ENCODE data around the gene CEP55. TPM values are rescaled to one million over a fixed set of nuclear protein-coding genes. Genes with fewer than 3 reads are reported as not detected.

Gene CEP55
- total RNA-seq, 2 experiments from 2014 or later, result 0.16 to 0.17 TPM

GRCh38 chr10:93488956-93489528, 7.4 kb upstream of the CEP55 start:
- no peak for TF ChIP-seq CTCF (IDR thresholded peaks at IDR 0.05)
- CTCF ChIA-PET, result interaction anchor here (2.9 kb wide), 1 partner anchor 113 kb away, joined by 8 read pairs; no protein-coding TSS in a partner anchor
- no peaks in the 10 kb centered on the region for H3K9me3 ChIP-seq (ENCODE audit: control insufficient read depth in 1 of 2, insufficient read depth in 1 of 2, low read length in 2 of 2)
- intact Hi-C loops (cut with DNase I, micrococcal nuclease), result loop anchor here in 1 of 2 experiments (10.0 kb wide), 1 partner anchor 374 kb away; no protein-coding TSS in a partner anchor
- H3K4me1 Mint-ChIP-seq (ENCODE audit: low read depth), result no peaks in the 10 kb centered on the region
- no peak overlapping the region for H3K4me3 Mint-ChIP-seq
- H3K27ac Mint-ChIP-seq, result no peak overlapping the region
- H3K9me3 Mint-ChIP-seq, result no peaks in the 10 kb centered on the region
- DNase-seq (no peak), ATAC-seq (ENCODE audit: poor library complexity) (no peak)
- no peaks in the 10 kb centered on the region for H3K27me3 ChIP-seq (ENCODE audit: control insufficient read depth in 1 of 2, insufficient read depth in 2 of 2, low read length in 2 of 2)
- H3K4me3 ChIP-seq (ENCODE audit: low read length), result no peak overlapping the region
- H3K4me1 ChIP-seq (ENCODE audit: insufficient read depth, low read length), result no peaks in the 10 kb centered on the region
- no peaks in the 10 kb centered on the region for H3K36me3 ChIP-seq (ENCODE audit: insufficient read depth, low read length)
- H3K27ac ChIP-seq (ENCODE audit: low read depth in 1 of 2, low read length in 2 of 2), result no peak overlapping the region
- H3K27me3 Mint-ChIP-seq, result peaks cover 29% of the 10 kb centered on the region
- H3K36me3 Mint-ChIP-seq (ENCODE audit: low read depth), result no peaks in the 10 kb centered on the region
- POLR2A ChIA-PET, result no interaction called here

GRCh38 chr10:93491602-93492121, 4.8 kb upstream of the CEP55 start:
- Histone ChIP-seq H3K9me3 (ENCODE audit: control insufficient read depth in 1 of 2, insufficient read depth in 1 of 2, low read length in 2 of 2) (no peaks in the 10 kb centered on the region), H3K4me3 (ENCODE audit: low read length) (no peak overlapping the region), H3K4me1 (ENCODE audit: insufficient read depth, low read length) (peaks cover 9% of the 10 kb centered on the region), H3K36me3 (ENCODE audit: insufficient read depth, low read length) (no peaks in the 10 kb centered on the region), H3K27me3 (ENCODE audit: control insufficient read depth in 1 of 2, insufficient read depth in 2 of 2, low read length in 2 of 2) (no peaks in the 10 kb centered on the region), H3K27ac (ENCODE audit: low read depth in 1 of 2, low read length in 2 of 2) (no peak overlapping the region)
- Mint-ChIP-seq H3K27ac (no peak overlapping the region), H3K4me3 (no peak overlapping the region), H3K4me1 (ENCODE audit: low read depth) (no peaks in the 10 kb centered on the region), H3K27me3 (peaks cover 15% of the 10 kb centered on the region), H3K36me3 (ENCODE audit: low read depth) (peaks cover 5% of the 10 kb centered on the region), H3K9me3 (no peaks in the 10 kb centered on the region)
- ChIA-PET POLR2A (interaction anchor here (1.6 kb wide), 1 partner anchor 9 kb away, joined by 4 read pairs; the partner anchor contains the start of gene MYOF), CTCF (interaction anchor here (0.9 to 1.4 kb wide), 5 partner anchors 9 to 115 kb away, joined by 3 read pairs; partner anchors contain the start of gene MYOF)
- intact Hi-C loops (cut with DNase I, micrococcal nuclease), result loop anchor here in 1 of 2 experiments (10.0 kb wide), 3 partner anchors 897 to 1567 kb away; partner anchors contain the start of genes BTAF1, CPEB3, KIF11 and MARCHF5
- no peak for DNase-seq
- ATAC-seq (ENCODE audit: poor library complexity), result no peak
- TF ChIP-seq CTCF (IDR thresholded peaks at IDR 0.05), result no peak

- TF ChIP-seq CTCF (IDR thresholded peaks at IDR 0.05), result no peak
- POLR2A ChIA-PET, result no interaction called here
- Histone ChIP-seq H3K36me3 (ENCODE audit: insufficient read depth, low read length) (no peaks in the 10 kb centered on the region), H3K4me3 (ENCODE audit: low read length) (no peak overlapping the region), H3K4me1 (ENCODE audit: insufficient read depth, low read length) (peaks cover 17% of the 10 kb centered on the region), H3K27me3 (ENCODE audit: control insufficient read depth in 1 of 2, insufficient read depth in 2 of 2, low read length in 2 of 2) (no peaks in the 10 kb centered on the region), H3K27ac (ENCODE audit: low read depth in 1 of 2, low read length in 2 of 2) (no peak overlapping the region), H3K9me3 (ENCODE audit: control insufficient read depth in 1 of 2, insufficient read depth in 1 of 2, low read length in 2 of 2) (no peaks in the 10 kb centered on the region)
- CTCF ChIA-PET, result interaction anchor here (0.7 to 1.4 kb wide), 3 partner anchors 10 to 187 kb away, joined by 3 to 4 read pairs (median 3); partner anchors contain the start of gene MYOF
- no peak for DNase-seq
- Mint-ChIP-seq H3K4me1 (ENCODE audit: low read depth) (peaks cover 2% of the 10 kb centered on the region), H3K36me3 (ENCODE audit: low read depth) (peaks cover 5% of the 10 kb centered on the region), H3K27me3 (peaks cover 11% of the 10 kb centered on the region), H3K4me3 (no peak overlapping the region), H3K27ac (no peak overlapping the region), H3K9me3 (no peaks in the 10 kb centered on the region)
- ATAC-seq (ENCODE audit: poor library complexity), result no peak
- intact Hi-C loops (cut with DNase I, micrococcal nuclease), result loop anchor here in 1 of 2 experiments (10.0 kb wide), 3 partner anchors 898 to 1568 kb away; partner anchors contain the start of genes BTAF1, CPEB3, KIF11 and MARCHF5
These were observed 3.2 kb upstream of the CEP55 start for GRCh38 chr10:93493162-93493561.
